WTC11 (cell line): ENCODE data around the gene EPGN. TPM values are rescaled to one million over a fixed set of nuclear protein-coding genes. Genes with fewer than 3 reads are reported as not detected.

Experiments used
- ATAC-seq: fragments of 200-7000 bp; cut with Tn5 transposase; 2 replicates; pipeline ENCODE4 v1.10.0; 2021; ENCODE audit warnings: mild to moderate bottlenecking, moderate library complexity
- CTCF ChIA-PET: fragments of 300-600 bp; sonication (Branson Sonifier 250); formaldehyde crosslinking; loops from one replicate; lab custom pipeline; 2021; ENCODE audit warnings: antibody characterized with exemption; lab: Charles Lee
- POLR2A ChIA-PET: fragments of 350-600 bp; sonication (Branson Sonifier 250); formaldehyde crosslinking; loops from one replicate; lab custom pipeline; 2021; ENCODE audit warnings: antibody characterized with exemption; lab: Charles Lee
- DNase-seq: peaks from one replicate; pipeline ENCODE4 v3.0.0; 2021; ENCODE audit warnings: low spot score
- H3K27ac Mint-ChIP-seq: 2 replicates; pipeline ENCODE4 v1.8.0; 2021; ENCODE audit warnings: mixed read lengths
- H3K27me3 Mint-ChIP-seq: 2 replicates; pipeline ENCODE4 v1.8.0; 2021; ENCODE audit warnings: low read depth, mild to moderate bottlenecking, moderate library complexity, mixed read lengths
- H3K36me3 Mint-ChIP-seq: 2 replicates; pipeline ENCODE4 v1.8.0; 2021; ENCODE audit warnings: mixed read lengths
- H3K4me1 Mint-ChIP-seq: 2 replicates; pipeline ENCODE4 v1.8.0; 2022; ENCODE audit warnings: mixed read lengths
- H3K4me3 Mint-ChIP-seq: 2 replicates; pipeline ENCODE4 v1.8.0; 2021; ENCODE audit warnings: mild to moderate bottlenecking, moderate library complexity, mixed read lengths
- H3K9me3 Mint-ChIP-seq: 2 replicates; pipeline ENCODE4 v1.8.0; 2021; ENCODE audit warnings: mixed read lengths
- ATF1 ChIP-seq: sonication (generic); formaldehyde crosslinking; IDR thresholded peaks from 2 replicates; pipeline ENCODE4 v1.8.1; 2023; ENCODE audit warnings: mild to moderate bottlenecking, moderate library complexity, missing genetic modification reagents
- ATF6 ChIP-seq: sonication (generic); formaldehyde crosslinking; IDR thresholded peaks from 2 replicates; pipeline ENCODE4 v1.8.1; 2023; ENCODE audit warnings: mild to moderate bottlenecking, missing genetic modification reagents
- CBFB ChIP-seq: sonication (generic); formaldehyde crosslinking; IDR thresholded peaks from 2 replicates; pipeline ENCODE4 v1.8.1; 2022; ENCODE audit warnings: mild to moderate bottlenecking, low read depth, missing genetic modification reagents
- CREM ChIP-seq: sonication (generic); formaldehyde crosslinking; IDR thresholded peaks from 2 replicates; pipeline ENCODE4 v1.8.1; 2022; ENCODE audit warnings: mild to moderate bottlenecking, missing genetic modification reagents, moderate library complexity
- GABPB1 ChIP-seq: sonication (generic); formaldehyde crosslinking; IDR thresholded peaks from 2 replicates; pipeline ENCODE4 v1.8.1; 2023; ENCODE audit warnings: mild to moderate bottlenecking, missing genetic modification reagents
- GRHL2 ChIP-seq: fragments of 250-450 bp; sonication (Bioruptor Pico); IDR thresholded peaks from 2 replicates; pipeline ENCODE4 v1.8.0; 2022; ENCODE audit warnings: mild to moderate bottlenecking, moderate library complexity; ENCODE audit not compliant: insufficient replicate concordance, severe bottlenecking
- GTF2I ChIP-seq: fragments of 250-450 bp; sonication (Bioruptor Pico); conservative IDR thresholded peaks from 2 replicates; pipeline ENCODE4 v1.4.0; 2021; ENCODE audit warnings: mild to moderate bottlenecking
- MYBL2 ChIP-seq: sonication (generic); formaldehyde crosslinking; IDR thresholded peaks from 2 replicates; pipeline ENCODE4 v1.8.1; 2023; ENCODE audit warnings: mild to moderate bottlenecking, moderate library complexity, missing genetic modification reagents
- OVOL2 ChIP-seq: fragments of 250-450 bp; sonication (Bioruptor Pico); IDR thresholded peaks from 2 replicates; pipeline ENCODE4 v1.9.0; 2021; ENCODE audit warnings: mild to moderate bottlenecking, borderline replicate concordance
- SP1 ChIP-seq: sonication (generic); formaldehyde crosslinking; conservative IDR thresholded peaks from 2 replicates; pipeline ENCODE4 v1.8.1; 2022; ENCODE audit warnings: missing genetic modification reagents
- TEAD1 ChIP-seq: sonication (generic); formaldehyde crosslinking; IDR thresholded peaks from 2 replicates; pipeline ENCODE4 v1.8.0; 2022; ENCODE audit warnings: mild to moderate bottlenecking, missing genetic modification reagents
- TP53 ChIP-seq: sonication (generic); formaldehyde crosslinking; IDR thresholded peaks from 2 replicates; pipeline ENCODE4 v1.8.1; 2023; ENCODE audit warnings: mild to moderate bottlenecking, missing genetic modification reagents
- ZBTB43 ChIP-seq: sonication (generic); formaldehyde crosslinking; IDR thresholded peaks from 2 replicates; pipeline ENCODE4 v1.8.1; 2023; ENCODE audit warnings: mild to moderate bottlenecking, missing genetic modification reagents
- ZNF138 ChIP-seq: sonication (generic); formaldehyde crosslinking; conservative IDR thresholded peaks from 2 replicates; pipeline ENCODE4 v1.8.1; 2022; ENCODE audit warnings: mild to moderate bottlenecking, moderate library complexity, missing genetic modification reagents
- ZNF232 ChIP-seq: sonication (generic); formaldehyde crosslinking; IDR thresholded peaks from 2 replicates; pipeline ENCODE4 v1.8.0; 2022; ENCODE audit warnings: mild to moderate bottlenecking, missing genetic modification reagents
- ZNF532 ChIP-seq: fragments of 250-450 bp; sonication (Bioruptor Pico); IDR thresholded peaks from 2 replicates; pipeline ENCODE4 v1.9.0; 2021; ENCODE audit warnings: mild to moderate bottlenecking, borderline replicate concordance
- ZNF671 ChIP-seq: fragments of 250-450 bp; sonication (Bioruptor Pico); IDR thresholded peaks from 2 replicates; pipeline ENCODE4 v1.8.0; 2021; ENCODE audit warnings: mild to moderate bottlenecking
- total RNA-seq: library from RNA; stranded (reverse); gene quantifications from 3 replicates; pipeline ENCODE4 v1.2.3, GENCODE V29; 2021

EPGN gene
- total RNA-seq, 1 experiment from 2014 or later: not detected

GRCh38 chr4:74315376-74315775 is 7.1 kb downstream of the EPGN start (continued):
- TF ChIP-seq ATF6 (CRISPR knock-in tag) (no peak), MYBL2 (CRISPR knock-in tag) (no peak), CREM (CRISPR knock-in tag) (no peak), SP1 (CRISPR knock-in tag) (no peak), ZBTB43 (CRISPR knock-in tag) (no peak), ZNF232 (CRISPR knock-in tag) (no peak)

- DNase-seq (no peak), ATAC-seq (no peak)
- Mint-ChIP-seq H3K36me3 (no peaks in the 10 kb centered on the region), H3K4me1 (peaks cover 14% of the 10 kb centered on the region)
- CTCF ChIA-PET: no interaction called here
- no peak for TF ChIP-seq TP53 (CRISPR knock-in tag)
- TF ChIP-seq ATF1 (CRISPR knock-in tag): no peak
- TF ChIP-seq TEAD1: no peak
- no peak for TF ChIP-seq ZNF138 (CRISPR knock-in tag)
- TF ChIP-seq ZNF532 (CRISPR knock-in tag): no peak
- TF ChIP-seq GABPB1 (CRISPR knock-in tag): no peak
- no peak for TF ChIP-seq GRHL2 (CRISPR knock-in tag)
- no peak for TF ChIP-seq OVOL2 (CRISPR knock-in tag)
- no peak for TF ChIP-seq GTF2I (CRISPR knock-in tag)
- TF ChIP-seq CBFB (CRISPR knock-in tag): no peak
- TF ChIP-seq, all 79 proteins: peak for 0
- POLR2A ChIA-PET: no interaction called here
- H3K4me3 Mint-ChIP-seq: no peak overlapping the region
- H3K27me3 Mint-ChIP-seq: no peaks in the 10 kb centered on the region
- H3K9me3 Mint-ChIP-seq: no peaks in the 10 kb centered on the region
- no peak overlapping the region for H3K27ac Mint-ChIP-seq
Measured at GRCh38 chr4:74316397-74316796, 8.1 kb downstream of the EPGN start.

GRCh38 chr4:74317616-74318246 is 9.5 kb downstream of the EPGN start:
- POLR2A ChIA-PET: interaction anchor here (0.7 kb wide), 1 partner anchor 305 kb away, joined by 3 read pairs; no protein-coding TSS in a partner anchor
- TF ChIP-seq ZNF671 (CRISPR knock-in tag): no peak
- H3K4me1 Mint-ChIP-seq: peaks cover 14% of the 10 kb centered on the region
- no peak overlapping the region for H3K4me3 Mint-ChIP-seq
- no peaks in the 10 kb centered on the region for H3K27me3 Mint-ChIP-seq
- H3K36me3 Mint-ChIP-seq: no peaks in the 10 kb centered on the region
- no peak for DNase-seq
- CTCF ChIA-PET: interaction anchor here (0.7 kb wide), 1 partner anchor 99 kb away, joined by 3 read pairs; no protein-coding TSS in a partner anchor
- ATAC-seq: no peak
- H3K27ac Mint-ChIP-seq: no peak overlapping the region
- no peaks in the 10 kb centered on the region for H3K9me3 Mint-ChIP-seq
